ENCODE results near the gene TAF4B.

- TF ChIP-seq CTCF (IDR thresholded peaks at IDR 0.05; ENCODE audit: borderline replicate concordance, extremely low read depth, low read length, poor library complexity, severe bottlenecking) (no peak), EZH2 (IDR thresholded peaks at IDR 0.05; ENCODE audit: borderline replicate concordance, low read depth, low read length, severe bottlenecking) (no peak)
Observed at GRCh38 chr18:26230497-26230896, 4.3 kb downstream of the TAF4B start.
